Retina (tissue), 1 donor: ENCODE data around the gene PPT2.

Experiments used
- DNase-seq: peaks from one replicate; pipeline ENCODE4 v3.0.0-alpha.2; 2016

PPT2 gene

GRCh38 chr6:32152769-32153563 lies 975 bp upstream of the PPT2 start:
- no peak for DNase-seq

DNA sequence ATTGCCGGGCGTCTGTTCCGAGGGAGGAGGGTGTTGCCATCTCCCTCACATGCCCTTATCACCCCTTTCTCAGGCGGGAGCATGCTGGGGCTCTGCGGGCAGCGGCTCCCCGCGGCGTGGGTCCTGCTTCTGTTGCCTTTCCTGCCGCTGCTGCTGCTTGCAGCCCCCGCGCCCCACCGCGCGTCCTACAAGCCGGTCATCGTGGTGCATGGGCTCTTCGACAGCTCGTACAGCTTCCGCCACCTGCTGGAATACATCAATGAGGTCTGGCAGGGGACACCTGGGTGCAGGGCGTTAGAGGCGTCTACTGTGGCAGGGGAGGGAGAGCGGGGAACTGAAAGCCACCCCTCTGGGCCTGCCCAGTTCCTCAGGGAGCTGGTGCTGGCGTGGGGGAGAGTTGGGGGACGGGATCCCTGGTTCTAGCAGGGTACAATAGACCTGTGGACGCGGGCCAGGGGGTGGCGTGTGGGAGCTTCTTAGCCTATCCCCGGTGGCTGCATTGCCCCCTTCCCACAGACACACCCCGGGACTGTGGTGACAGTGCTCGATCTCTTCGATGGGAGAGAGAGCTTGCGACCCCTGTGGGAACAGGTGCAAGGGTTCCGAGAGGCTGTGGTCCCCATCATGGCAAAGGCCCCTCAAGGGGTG lies 697 bp downstream of the PPT2 start:
- DNase-seq, result no peak

DNA sequence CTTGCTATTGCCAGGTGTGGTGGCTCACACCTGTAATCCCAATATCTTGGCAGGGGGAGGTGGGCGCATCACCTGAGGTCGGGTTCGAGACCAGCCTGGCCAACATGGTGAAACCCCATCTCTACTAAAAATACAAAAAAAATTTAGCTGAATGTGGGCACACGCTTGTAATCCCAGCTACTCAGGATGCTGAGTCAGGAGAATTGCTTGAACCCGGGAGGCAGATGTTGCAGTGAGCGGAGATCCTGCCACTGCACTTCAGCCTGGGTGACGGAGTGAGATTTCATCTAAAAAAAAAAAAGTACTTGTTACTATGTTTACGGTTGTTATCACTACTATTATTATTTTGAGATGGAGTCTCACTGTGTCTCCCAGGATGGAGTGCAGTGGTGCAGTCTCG lies 3.0 kb downstream of the PPT2 start:
- no peak for DNase-seq

DNA sequence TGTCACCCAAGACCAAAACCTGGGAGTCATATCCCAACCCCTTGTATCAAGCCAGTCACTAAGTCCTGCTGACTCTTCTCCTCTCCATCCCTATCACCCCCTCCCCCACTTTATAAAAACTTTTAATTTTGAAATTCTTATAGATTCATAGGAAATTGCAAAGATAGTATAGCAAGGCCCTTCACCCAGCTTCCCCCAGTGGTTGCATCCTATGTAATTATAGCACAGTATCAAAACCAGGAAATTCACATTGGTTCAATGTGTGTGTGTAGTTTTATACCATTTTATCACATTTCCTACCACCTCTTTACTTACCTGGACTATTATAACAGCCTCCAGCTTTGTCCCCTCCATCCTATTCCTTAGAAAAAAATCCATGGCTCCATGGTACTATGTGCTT lies 4.1 kb downstream of the PPT2 start:
- no peak for DNase-seq

GRCh38 chr6:32163559-32164258 lies 9.8 kb downstream of the PPT2 start:
- no peak for DNase-seq

DNA sequence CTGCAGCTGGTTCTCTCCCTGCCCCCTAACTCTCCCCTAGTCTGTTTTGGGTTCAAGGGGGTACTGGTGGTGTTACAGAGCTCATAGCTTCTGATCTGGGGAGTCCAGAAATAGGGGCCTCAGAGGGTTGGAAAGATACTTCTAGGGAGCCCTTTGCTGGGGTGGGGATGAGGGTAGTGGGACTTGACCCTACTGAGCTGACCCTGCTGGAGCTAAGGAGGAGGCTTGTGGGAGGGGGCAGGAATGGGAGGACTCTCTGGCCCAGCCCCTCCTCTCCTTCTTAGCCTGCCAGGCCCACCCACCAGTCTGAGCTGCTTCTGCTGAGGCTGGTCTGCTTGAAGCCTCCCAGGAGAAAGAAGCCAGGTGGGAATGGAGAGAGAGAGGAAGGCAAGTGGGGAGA lies 10.4 kb downstream of the PPT2 start, which contains the start of gene EGFL8:
EGFL8 (plus strand) TSS at position 301 of the 400 bp plus-strand sequence. CDS start 1,571 bp downstream, outside the sequence.
- no peak for DNase-seq

DNA sequence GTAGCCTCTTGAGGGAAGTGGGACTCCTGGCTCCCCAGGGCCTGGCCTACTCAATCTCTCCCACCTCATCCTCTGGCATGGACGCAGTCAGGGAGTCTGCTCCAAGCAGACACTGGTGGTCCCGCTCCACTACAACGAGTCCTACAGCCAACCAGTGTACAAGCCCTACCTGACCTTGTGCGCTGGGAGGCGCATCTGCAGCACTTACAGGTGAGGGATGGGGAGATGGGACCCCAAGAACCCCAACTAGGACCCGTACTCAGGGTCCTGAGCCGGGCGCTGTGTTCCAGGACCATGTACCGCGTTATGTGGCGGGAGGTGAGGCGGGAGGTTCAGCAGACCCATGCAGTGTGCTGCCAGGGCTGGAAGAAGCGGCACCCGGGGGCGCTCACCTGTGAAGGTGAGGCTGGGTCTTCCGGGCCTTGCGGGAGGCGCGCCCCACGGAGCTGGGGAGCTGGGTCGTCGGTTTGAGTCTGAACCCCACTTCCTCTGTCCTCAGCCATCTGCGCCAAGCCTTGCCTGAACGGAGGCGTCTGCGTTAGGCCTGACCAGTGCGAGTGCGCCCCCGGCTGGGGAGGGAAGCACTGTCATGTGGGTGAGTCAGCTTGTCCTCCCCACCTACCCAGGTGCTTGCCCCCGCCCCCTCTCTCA lies 12.6 kb downstream of the PPT2 start:
- no peak for DNase-seq

DNA sequence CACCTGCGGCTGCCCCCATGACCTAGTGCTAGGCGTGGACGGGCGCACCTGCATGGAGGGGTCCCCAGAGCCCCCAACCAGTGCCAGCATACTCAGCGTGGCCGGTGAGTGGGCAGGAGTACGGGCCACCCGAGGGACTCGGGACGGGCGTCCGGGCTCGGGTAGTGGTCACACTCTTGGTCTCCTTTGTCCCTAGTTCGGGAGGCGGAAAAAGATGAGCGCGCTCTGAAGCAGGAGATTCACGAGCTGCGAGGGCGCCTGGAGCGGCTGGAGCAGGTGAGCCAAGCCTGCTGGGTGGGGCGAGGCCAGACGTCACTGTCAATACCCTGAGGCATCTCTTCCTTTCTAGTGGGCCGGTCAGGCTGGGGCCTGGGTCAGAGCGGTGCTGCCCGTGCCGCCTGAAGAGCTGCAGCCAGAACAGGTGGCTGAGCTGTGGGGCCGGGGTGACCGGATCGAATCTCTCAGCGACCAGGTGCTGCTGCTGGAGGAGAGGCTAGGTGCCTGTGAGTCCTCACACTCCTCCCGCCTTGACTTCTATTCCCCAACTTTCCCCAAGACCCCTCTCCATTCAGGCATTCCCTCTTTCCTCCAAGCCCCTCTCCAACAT lies 13.3 kb downstream of the PPT2 start:
- no peak for DNase-seq

DNA sequence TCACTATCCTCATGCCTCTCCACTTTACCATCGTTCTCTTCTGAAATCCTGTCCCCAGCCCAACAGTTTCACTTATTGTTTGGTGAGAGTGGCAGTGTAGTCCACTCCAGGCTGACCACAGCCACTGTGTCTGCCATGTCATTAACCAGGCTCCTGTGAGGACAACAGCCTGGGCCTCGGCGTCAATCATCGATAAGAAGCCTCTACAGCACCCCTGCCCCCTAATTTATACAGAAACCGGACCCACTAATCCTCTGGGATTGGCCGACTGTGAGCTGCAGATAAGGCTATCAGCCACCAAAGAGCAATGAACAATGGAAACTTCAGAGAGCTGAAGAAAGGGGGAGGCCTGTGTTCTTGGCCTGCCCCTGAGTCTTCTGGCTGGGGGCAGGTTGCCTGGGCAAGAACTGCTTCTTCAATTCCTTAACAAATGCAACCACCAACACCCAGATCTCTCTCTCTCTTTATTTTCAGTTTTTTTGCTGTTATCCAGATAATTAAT lies 13.9 kb downstream of the PPT2 start:
- no peak for DNase-seq

- DNase-seq, result no peak
Observed at GRCh38 chr6:32168350-32168749, 14.4 kb downstream of the PPT2 start.

GRCh38 chr6:32168807-32169591 lies 15.1 kb downstream of the PPT2 start:
- no peak for DNase-seq

DNA sequence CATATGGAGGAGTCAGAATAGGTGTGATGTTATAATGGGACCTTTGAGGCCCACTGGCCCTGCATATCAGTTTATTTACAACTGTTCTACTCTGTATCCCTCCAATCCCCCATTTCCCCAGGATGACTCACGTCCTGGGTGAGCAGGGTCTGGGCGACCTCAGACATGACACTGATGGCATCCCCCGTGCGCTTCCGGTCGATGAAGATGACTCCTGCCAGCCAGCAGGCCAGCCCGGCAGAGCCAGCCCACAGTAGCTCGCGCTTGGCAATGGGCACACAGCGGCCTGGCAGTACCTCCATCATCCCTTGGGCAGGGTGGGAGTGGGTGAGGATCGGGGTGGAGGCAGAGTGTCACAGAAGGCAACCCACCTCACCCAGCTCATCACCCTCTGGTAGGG lies 16.4 kb downstream of the PPT2 start:
- DNase-seq, result no peak

DNA sequence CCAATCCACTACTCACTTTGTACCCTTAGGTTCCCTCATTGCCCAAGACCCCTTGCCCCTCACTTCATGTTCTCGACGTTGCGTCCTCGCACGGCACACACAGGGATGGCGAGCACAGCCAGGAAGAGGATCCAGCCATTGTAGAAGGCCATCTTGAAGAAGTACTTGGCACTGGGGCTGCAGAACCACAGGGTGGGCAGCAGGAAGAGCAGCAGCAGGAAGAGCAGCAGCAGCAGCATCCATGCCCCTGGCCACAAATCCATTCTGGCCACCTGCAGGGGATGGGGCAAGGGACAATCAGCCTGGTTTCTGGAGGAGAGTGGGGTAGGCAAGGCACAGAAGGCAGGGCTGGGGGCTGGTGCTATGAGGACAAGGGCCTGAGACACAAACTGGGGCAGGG lies 17.3 kb downstream of the PPT2 start:
- DNase-seq, result no peak

DNA sequence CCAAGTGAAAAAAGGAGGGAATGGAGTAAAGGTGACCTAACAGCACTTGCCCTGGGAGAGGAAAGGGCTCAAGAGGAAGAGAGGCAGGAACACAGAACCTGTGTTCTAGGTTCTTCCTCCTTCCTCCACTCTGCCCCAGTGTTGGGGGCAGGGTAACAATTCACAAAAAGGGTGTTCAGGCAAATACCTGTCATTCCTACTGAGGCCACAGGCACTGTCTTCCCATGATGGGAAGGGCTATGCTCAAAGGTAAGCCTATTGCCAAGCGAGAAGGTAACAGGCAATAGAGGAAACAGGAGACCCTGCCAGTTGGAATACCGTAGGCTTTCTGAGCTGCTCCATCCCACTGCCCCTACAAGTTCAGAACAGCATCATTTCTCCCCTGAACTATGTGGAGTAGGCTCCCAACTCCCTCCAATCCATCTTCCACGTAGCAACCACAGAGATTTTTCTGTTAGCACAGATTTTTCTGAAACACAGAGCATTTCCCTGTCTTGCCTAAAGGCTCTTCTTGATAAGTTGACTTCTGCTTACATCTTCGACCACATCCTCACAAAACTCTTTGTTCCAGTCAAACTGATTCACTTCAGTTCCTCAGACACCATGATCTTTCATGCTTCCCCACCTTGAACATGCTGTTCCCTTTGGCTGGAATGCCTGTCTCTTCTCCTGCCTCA lies 19.2 kb downstream of the PPT2 start:
- DNase-seq, result no peak

- no peak for DNase-seq
Observed at GRCh38 chr6:32174416-32174815, 20.5 kb downstream of the PPT2 start.

- DNase-seq, result no peak
Observed at GRCh38 chr6:32175322-32175710, 21.4 kb downstream of the PPT2 start.

GRCh38 chr6:32175711-32176475 lies 22.0 kb downstream of the PPT2 start, which contains the start of gene AGPAT1:
Gene AGPAT1, minus strand, starts transcription at chr6:32176084. Its CDS starts 4,588 bp downstream, at chr6:32171496.
- peak; percentile 97 for DNase-seq

GRCh38 chr6:32176476-32177182 lies 22.7 kb downstream of the PPT2 start:
- DNase-seq, result peak; percentile 34

DNA sequence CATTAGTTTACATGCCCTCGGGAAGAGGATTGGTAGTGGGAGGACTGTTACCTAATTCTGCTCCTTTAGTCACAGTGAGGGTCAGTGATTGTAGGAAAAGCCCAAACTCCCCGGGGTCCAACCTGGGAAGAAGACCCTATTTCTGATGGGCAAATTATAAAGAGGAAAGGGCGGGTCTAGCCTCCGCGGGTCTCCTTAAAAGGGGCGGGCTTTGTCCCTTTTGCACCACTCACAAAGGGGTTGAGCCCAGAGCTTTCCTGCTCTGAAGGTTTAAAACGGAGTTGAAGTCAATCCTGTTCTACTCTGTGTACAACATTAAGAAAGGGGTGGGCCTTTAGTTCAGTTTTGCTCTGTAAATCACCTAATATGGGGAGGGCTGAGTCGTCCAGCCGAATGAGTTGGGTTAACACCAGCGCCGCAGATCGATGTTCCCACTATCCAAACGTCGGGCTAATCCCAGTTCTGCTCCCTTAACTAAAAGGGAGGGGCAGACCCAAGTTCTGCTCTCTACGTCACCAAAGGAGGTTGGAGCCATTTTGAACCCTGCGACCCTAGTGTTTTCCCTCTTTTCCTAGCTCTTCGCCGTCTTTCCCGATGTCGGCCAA lies 23.3 kb downstream of the PPT2 start:
- no peak for DNase-seq
